GM21367 (cell line): Measurements from ENCODE around the gene PALM3.
"Not testable (repeated sequence)": the region's sequence is repeated elsewhere in the genome, so short reads cannot be mapped to it uniquely, and the experiment has no call there.

Experiments used
- ATAC-seq: cut with Tn5 transposase; IDR thresholded peaks from one replicate; pipeline ENCODE4 v1.9.1; 2021; ENCODE audit not compliant: unreplicated experiment

Gene PALM3

DNA sequence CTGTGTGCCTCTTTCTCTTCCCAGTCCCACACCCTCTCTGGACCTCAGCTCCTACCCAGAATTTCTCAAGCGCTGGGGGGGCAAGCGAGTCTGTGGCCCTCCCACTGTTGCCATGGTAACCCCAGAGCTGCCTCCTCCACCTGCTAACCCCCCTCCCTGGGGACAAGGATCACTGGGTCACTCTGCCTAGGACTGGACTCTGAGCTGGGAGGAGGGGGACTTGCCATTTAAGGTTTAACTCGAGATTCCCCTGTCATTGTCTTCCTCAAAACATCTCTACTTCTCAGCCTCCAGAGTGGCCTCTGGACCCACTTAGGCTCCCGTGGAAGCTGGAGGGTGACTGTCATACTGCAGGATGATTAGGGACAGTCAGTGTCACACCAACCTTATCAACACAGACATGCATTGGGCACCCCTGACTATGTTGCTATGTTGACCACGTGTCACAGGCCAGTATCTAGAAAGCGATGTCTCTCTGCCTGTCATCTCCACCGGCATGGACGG is 2.2 kb downstream of the PALM3 start:
- no peak for ATAC-seq

DNA sequence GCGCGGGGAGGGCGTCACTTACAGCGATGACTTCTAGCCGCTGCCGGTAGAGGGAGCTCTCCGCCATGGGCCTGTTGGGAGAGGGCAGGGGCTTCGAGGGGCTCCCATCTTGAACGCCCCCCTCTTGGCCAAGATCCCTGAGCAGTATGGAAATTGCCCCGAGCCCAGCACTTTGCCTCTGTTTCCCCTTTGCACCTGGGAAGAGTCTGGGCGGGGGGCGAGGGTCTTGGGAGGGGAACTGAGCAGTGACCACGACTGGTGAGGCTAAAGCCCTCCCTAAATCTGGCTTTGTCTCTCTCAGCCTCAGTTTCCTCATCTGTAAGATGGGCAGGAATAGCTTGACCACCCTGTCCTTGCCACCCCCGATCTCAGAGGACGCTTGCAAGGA is 2.8 kb downstream of the PALM3 start:
- ATAC-seq: no peak

DNA sequence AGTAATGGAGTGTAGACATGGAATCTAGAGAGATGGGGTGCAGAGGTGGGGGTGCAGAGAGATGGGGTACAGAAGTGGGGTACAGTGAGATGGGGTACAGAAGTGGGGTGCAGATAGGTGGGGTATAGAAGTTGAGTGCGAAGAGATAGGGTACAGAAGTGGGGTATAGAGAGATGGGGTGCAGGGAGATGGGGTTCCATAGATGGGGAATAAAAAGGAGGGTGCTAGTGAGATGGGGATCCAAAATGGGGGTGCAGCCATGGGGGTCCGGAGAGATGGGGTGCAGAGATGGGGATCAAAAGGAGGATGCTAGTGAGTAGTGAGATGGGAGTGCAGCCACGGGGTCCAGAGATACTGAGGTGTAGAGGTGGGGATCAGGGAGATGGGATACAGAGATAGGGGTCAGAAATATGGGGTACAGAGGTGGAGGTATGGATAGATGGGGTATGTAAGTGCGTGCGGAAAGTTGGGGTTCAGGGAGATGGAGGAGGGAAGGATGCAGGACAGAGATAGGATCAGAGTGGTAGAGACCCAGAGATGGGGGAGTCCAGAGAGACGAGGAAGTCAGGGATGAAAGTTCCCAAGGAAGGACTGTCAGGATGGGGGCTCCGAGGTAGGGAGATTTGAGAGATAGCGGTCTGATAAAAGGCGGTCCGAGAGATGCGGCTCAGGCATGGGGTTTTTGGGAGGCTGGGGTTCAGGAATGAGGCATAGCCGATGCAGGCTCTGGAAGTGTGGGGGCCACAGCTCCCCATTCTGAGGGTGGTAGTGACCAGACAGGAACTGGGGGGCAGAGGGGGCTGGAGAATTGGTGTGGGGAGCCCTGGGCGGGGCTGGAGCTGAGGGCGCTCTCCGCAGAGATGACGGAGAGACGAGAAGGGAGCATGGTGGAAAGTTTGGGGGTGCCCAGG is 3.4 kb downstream of the PALM3 start:
- no peak for ATAC-seq

DNA sequence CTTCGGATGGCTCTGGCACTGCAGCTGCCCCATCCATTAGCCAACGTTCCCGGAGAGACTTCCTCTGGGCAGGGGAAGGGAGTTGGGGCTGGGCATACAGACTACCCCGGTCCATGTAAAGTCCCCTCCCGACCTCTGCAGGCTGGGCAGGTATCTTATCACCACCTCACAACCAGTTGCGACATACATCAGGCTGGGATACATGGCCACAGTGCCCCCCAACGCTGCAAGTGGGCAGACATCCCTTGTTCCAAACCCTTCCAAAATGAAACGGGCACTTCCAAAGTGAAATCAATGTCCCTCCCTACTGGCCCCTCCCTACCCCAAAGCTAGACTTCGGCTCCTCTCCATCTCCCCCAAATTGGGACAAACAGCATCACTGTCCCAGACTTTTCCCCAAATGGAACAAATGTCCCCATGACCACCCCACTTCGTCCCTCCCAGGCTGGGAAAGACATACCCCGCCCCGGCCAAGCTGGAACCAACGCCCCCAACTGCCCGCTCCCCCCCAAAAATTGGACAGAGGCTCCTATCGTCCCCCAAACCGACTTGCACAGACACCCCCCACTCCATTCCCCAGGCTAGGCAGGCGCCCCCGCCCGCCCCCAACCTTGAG is 5.0 kb downstream of the PALM3 start:
- no peak for ATAC-seq

DNA sequence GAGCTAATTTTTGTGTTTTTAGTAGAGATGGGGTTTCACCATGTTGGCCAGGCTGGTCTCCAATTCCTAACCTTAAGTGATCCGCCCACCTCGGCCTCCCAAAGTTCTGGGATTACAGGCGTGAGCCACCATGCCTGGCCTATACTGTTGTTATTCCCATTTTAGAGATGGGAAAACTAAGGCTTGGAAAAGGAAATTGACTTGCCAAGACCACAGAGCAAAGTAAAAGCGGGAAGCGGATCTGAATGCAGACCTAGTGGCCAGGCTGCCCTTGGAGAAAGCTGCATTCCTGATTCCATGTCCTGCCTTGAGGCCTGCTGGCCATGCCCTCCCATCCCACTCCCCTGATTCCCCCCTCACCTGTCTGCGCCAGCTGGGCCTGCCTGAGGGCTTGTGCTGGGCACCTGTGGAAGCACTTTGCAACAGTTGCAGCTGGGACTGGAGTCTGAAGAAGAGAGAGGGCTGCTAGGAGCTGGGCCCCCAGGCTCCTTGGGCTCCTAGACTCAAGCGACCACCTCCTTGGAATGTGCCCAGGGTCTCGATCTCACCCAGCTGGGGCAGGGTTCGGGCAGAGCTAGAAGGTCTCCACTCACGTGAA is 5.7 kb downstream of the PALM3 start:
- no peak for ATAC-seq

DNA sequence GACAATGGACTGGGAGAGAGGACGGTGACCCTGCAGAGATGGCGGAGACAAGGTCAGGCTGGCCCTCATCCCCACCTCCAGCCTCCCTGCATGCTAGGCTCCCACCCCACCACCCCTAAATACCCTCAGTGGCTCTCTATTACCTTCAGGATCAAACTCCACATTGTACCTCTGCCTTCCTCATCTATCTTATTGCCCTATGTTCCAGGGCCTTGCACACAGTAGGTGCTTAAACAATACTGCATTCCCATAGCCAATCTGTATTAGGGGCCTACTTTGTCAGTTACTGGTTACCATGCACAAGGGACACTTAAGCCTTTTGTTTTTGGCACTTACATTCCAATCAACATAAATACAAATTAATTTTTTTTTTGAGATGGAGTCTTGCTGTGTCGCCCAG is 6.5 kb downstream of the PALM3 start:
- no peak for ATAC-seq

DNA sequence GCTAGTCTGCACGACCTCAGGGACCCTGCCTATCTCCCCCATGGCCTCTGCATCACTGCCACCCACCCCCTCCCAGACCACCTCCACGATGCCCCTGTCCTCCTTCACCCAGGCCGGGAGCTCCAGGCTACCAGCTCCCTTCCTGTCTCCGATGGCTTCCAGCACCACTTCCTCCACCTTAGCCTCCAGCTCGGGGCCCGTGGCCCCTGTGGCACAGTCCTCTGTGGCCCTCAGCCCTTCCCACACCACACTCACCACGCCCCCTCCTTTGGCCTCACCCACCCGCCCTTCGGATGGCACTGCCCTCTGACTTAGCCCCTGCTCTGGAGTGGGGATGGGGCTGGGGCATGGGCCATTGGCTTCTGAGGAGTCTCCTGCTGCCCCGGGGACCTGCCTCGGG is 7.2 kb downstream of the PALM3 start:
- no peak for ATAC-seq

DNA sequence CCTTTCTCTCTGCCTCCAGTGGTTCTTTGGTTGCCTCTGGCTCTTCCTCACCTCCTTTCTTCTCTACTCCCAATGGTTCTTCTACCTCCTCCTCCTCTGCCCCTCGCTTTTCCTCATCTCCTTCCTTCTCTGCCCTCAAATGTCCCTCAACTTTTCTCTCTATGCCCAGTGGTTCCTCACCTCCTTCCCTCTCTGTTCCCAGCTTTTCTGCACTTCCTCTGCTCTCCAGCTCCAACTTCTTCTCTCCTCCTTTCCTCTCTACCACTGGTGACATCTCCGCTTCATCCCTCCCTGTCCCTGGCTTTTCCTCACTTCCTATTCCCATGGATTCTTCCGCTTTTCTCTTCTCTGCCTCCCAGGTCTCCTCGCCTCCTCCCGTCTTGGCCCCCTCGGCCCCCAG is 7.8 kb downstream of the PALM3 start:
- no peak for ATAC-seq

DNA sequence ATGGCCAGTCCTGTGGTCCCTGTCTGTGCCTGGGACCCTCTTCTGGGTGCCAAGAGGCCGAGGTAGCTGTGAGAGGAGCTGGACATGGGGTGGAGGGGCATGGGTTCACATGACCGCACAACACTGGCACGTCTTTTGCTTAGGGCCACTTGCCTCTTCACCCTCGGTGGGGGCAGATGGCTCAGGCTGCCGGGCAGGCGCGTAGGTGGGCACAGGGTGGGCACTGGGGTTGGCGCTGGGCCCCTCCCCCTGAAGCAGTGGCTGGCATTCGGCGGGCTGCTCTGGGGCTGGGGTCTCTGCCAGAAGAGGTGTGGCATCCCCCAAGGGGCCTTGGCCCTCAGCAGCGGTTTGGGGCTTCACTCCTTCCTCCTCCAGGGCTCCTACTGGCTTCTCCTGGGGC is 8.4 kb downstream of the PALM3 start:
- no peak for ATAC-seq

DNA sequence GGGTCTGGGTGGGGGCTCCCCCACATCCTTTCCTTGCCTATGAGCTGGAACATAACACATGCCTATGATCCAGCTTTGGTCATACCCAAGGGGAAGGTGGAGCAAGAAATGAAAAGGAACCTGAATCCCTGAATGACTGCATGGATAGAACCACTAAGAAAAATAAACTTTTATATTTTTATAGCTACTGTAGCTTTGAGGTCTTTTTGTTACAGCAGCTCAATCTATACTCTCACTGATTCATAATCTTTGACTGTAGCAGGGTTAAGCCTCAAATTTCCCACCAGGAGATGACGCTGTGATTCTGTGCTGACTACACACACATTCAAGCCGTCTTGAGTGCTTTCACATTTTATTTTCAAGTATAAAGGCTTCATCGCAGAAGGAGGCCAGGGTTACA is 8.8 kb downstream of the PALM3 start:
- no peak for ATAC-seq

DNA sequence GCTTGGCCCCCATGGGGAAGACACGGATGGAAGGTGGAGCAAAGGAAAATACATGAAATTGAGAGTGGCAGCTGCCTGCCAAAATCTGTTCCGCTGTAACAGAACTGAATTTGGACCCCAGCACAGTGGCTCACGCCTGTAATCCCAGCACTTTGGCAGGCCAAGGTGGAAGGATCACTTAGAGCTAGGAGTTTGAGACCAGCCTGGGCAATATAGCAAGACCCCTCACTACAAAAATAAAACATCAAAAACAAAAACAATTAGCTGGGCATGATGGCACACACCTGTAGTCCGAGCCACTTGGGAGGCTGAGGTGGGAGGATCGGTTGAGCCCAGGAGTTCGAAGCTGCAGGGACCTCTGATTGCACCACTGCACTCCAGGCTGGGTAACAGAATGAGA is 9.4 kb downstream of the PALM3 start:
- ATAC-seq: no peak

DNA sequence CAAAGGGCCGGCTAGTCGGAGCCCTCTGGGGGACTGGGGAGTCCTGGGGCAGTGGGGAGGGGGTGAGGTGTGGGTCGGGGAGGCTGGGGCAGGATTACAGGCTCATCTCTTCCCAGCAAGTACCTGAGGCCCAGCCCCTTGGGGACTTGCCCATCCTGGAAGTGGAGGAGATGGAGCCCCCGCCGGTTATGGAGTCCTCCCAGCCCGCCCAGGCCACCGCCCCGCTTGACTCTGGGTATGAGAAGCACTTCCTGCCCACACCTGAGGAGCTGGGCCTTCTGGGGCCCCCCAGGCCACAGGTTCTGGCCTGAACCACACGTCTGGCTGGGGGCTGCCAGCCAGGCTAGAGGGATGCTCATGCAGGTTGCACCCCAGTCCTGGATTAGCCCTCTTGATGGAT is 9.9 kb downstream of the PALM3 start:
- ATAC-seq: no peak

DNA sequence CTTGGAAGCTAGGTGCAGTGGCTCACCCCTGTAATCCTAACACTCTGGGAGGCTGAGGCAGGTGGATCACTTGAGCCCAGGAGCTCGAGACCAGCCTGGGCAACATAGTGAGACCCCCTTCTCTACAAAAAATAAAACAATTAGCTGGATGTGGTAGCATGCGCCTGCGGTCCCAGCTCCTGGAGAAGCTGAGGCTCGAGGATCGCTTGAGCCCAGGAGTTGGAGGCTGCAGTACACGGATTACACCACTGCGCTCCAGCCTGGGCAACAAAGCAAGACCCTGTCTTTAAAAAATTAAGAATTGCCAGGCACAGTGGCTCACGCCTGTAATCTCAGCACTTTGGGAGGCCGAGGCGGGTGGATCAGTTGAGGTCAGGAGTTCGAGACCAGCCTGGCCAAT is 10.9 kb downstream of the PALM3 start:
- ATAC-seq: not testable (repeated sequence)

DNA sequence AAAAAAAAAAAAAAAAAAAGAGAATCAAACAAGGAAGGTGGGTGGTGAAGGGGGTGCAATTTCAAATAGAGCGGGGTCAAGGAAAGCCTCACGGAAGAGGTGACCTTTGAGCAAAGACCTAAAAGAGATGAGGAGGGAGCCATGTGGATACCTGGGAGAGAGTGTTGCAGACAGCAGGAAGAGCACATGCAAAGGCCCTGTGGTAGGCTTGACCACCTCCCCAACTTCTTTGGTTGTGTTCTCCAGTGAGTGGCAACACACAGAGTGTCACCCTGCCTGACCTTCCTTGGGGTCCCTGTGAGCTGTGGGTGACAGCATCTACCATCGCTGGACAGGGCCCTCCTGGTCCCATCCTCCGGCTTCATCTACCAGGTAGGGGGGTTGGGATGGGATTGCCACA is 11.4 kb downstream of the PALM3 start:
- ATAC-seq: no peak

DNA sequence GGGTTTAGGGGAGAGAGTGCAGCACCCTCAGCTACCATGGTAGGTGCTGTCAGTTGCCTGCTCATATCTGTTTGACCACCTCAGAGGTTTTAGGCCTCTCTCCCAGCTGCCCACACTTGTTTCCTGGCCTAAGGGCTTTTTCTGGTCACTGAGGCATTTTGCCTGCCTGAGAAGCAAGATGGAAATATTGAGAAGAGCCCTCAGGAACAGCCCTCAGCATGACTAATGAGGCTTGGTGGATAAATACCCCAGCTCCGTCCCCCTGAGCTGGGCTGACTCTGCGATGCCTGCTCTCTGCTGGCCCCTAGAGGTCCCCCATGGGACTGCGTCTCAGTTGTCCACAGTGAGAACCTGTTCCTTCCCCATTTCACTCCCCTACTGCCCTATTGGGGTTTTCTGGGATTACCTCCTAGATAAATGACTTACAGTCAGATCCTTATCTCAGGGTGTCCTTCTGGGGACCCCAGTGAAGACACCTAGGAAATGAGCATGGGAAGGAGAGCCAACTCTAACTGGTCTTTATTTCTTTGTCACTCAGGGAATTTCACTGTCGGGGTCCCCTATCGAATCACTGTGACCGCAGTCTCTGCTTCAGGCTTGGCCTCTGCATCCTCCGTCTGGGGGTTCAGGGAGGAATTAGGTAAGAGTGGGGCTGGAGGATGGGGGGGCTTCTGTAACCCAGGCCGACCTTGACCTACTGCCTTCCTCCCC is 13.3 kb downstream of the PALM3 start:
- no peak for ATAC-seq

DNA sequence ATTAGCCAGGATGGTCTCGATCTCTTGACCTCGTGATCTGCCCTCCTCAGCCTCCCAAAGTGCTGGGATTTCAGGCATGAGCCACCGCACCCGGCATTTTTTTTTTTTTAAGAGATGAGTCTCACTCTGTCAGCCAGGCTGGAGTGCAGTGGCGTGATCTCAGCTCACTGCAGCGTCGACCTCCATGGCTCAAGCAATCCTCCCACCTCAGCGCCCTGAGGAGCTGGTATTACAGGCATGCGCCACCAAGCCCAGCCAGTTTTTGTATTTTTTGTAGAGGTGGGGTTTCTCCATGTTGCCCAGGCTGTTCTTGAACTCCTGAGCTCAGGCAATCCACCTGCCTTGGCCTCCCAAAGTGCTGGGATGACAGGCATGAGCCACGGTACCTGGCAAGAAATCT is 14.0 kb downstream of the PALM3 start:
- not testable (repeated sequence) for ATAC-seq

DNA sequence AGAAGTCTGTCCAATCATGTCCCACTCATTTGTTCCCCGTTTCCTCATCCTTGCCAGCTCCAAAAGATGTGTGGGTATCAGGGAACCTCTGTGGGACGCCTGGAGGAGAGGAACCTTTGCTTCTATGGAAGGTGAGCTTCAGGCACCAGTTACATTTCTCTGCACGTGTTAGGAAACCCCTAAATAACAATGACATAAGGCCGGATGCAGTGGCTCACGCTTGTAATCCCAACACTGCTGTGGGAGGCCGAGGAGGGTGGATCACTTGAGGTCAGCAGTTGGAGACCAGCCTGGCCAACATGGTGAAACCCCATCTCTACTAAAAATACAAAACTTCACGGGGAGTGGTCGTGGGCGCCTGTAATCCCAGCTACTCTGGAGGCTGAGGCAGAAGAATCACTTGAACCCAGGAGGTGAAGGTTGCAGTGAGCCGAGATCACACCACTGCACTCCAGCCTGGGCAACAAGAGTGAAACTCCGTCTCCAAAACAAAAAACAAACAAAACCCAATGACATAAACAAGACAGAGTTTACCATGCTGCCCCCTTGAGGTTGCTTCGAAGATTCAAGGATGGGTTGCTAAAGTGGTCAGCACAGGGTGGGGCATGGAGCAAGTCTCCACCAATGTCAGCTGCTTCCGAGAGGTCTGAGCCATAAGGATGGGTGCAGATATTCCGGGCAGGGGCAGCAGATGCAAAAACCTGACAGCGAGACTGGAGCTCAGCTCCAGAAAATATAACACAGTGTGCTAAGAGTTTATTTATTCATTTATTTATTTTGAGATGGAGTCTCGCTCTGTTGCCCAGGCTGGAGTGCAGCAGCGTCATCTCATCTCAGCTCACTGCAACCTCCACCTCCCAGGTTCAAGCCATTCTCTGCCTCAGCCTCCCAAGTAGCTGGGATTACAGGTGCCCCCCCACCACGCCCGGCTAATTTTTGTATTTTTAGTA is 18.9 kb downstream of the PALM3 start:
- ATAC-seq: not testable (repeated sequence)

DNA sequence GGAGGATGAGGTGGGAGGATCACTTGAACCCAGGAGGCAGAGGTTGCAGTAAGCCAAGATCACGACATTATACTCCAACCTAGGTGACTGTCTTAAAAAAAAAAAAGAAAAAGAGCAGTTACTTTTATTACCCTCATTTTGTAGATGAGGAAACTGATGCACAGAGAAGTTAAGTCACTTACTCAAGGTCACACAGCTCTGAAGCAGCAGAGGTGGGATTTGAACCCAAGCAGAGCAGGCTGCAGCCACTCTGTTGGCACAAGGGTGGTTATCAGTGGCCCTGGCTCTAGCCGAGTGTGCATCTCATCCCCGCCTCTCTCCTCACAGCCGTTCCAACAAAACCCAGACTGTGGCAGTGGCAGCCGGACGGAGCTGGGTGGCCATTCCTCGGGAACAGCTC is 22.7 kb downstream of the PALM3 start:
- no peak for ATAC-seq

DNA sequence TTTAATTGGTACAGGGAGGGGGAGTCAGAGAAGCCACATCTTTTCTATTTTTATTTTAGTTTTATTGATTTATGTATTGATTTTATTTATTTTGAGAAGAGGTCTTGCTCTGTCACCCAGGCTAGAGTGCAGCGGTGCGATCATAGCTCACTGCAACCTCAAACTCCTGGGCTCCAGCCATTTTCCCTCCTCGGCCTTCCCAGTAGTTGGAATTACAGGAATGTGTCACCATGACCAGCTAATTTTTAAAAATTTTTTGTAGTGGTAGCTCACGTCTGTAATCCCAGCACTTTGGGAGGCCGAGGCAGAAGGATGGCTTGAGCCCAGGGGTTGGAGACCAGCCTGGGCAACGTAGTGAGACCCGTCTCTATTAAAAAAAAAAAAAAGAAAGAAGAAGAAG is 26.2 kb downstream of the PALM3 start:
- ATAC-seq: no peak

DNA sequence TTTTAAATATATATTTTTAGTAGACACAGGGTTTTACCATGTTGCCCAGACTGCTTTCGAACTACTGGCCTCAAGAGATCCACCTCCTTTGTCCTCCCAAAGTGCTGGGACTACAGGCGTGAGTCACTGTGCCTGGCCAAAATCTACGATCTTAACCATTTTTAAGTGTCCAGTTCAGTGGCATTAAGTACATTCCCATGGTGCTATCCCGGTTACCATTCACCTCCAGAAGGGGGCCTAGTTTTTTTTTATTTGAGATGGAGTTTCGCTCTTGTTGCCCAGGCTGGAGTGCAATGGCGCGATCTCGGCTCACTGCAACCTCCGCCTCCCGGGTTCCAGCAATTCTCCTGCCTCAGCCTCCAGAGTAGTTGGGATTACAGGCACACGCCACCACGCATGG is 26.7 kb downstream of the PALM3 start:
- not testable (repeated sequence) for ATAC-seq
